ENCODE data around the gene HHLA2.
"Not testable (repeated sequence)": the region's sequence is repeated elsewhere in the genome, so short reads cannot be mapped to it uniquely, and the experiment has no call there.

The HHLA2 gene, protein sequence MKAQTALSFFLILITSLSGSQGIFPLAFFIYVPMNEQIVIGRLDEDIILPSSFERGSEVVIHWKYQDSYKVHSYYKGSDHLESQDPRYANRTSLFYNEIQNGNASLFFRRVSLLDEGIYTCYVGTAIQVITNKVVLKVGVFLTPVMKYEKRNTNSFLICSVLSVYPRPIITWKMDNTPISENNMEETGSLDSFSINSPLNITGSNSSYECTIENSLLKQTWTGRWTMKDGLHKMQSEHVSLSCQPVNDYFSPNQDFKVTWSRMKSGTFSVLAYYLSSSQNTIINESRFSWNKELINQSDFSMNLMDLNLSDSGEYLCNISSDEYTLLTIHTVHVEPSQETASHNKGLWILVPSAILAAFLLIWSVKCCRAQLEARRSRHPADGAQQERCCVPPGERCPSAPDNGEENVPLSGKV

DNA sequence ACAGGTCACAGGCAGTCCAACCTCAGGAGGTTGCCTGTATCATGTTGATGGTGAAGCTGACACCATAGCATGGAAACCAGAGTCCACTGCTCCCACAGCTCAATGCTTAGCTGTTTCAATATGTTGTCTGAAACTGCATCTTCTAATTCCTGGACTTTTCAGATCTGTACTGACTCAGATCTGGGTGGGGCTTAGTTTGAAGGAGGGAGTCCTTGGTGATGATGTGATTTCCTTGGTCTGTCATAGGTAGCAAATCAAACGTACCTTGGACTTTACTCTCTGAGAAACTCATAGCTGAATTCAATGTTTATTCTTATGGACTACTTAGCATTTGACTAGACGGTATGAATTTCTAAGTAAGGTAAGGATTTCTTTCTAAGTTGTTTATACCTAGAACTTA, at the start of gene HHLA2:
Gene HHLA2, plus strand, starts transcription at position 310 of the 400 bp plus-strand sequence. CDS start 55,266 bp downstream, outside the sequence.
- no peak for DNase-seq

DNA sequence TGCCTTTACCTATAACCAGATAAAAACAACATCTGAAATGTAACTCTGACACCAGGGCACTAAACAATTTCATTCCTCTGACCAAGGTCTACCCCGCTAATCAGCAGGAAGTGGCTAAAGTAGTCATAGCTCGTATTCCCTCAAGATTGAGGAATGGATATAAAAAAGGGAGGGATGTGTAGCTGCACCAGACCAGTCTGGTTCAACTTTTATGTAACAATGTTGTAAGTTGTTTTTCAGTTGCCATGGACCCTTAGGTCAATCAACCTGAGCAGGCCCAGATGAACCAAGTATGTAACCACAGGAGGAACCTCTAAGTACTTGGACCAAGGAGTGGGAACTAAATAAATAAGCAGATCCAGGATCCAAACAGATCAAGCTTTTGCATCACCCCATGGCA, 45.7 kb upstream of the HHLA2 start:
- DNase-seq, result no peak

- no peak for DNase-seq
Measured at GRCh38 chr3:108251265-108251664, 45.1 kb upstream of the HHLA2 start.

GRCh38 chr3:108251844-108252243, 44.5 kb upstream of the HHLA2 start:
- no peak for DNase-seq

GRCh38 chr3:108255131-108255530, 41.2 kb upstream of the HHLA2 start:
- DNase-seq, result no peak

DNA sequence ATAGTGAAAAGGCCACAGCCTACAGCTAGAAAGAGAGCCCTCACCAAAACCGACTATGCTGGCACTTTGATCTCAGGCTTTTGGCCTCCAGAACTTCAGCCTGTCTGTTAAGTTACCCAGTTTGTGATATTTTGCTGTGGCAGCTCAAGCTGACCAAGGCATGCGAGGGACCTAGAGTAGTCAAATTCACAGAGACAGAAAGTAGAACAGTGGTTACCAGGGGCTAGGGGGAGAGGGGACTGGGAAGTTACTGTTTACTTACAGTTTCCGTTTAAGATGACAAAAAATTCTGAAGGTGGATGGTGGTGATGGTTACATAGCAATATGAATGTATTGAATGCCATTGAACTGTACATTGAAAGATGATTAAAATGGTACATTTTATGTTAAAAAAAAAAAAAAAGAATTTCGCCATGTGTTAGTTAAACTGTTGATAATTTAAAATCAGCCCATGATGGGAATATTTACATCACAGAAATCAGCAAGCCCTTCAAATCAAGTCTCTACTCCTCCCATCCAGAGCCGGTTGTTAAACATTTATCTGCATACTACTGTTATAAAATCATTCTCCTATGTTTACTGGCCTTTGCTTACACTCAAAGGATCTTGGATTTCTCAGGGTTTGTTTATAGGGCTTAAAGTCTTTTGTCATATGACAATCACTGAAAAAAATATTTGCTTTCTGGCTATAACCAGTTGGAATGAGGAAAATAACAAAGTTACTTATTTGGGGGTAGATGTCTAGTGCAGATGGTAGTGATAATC, 31.6 kb upstream of the HHLA2 start:
- not testable (repeated sequence) for DNase-seq

DNA sequence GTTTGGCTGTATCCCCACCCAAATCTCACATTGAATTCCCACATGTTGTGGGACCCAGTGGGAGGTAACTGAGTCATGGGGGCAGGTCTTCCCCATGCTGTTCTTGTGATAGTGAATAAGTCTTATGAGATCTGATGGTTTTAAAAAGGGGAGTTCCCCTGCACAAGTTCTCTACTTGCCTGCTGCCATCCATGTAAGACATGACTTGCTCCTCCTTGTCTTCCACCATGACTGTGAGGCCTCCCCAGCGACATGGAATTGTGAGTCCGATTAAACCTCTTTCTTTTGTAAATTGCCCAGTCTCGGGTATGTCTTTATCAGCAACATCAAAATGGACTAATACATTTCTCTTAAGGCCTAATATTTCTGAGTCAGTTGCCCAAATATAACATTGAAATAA, 28.1 kb upstream of the HHLA2 start:
- not testable (repeated sequence) for DNase-seq

- DNase-seq, result no peak
Measured at GRCh38 chr3:108271626-108272025, 24.7 kb upstream of the HHLA2 start.

GRCh38 chr3:108279066-108279465, 17.3 kb upstream of the HHLA2 start:
- not testable (repeated sequence) for DNase-seq

- no peak for DNase-seq
Measured at GRCh38 chr3:108280476-108280875, 15.9 kb upstream of the HHLA2 start.

- DNase-seq, result no peak
Measured at GRCh38 chr3:108281670-108282069, 14.7 kb upstream of the HHLA2 start.

GRCh38 chr3:108283006-108283405, 13.3 kb upstream of the HHLA2 start:
- DNase-seq, result no peak

- no peak for DNase-seq
Measured at GRCh38 chr3:108283989-108284388, 12.4 kb upstream of the HHLA2 start.

- no peak for DNase-seq
Measured at GRCh38 chr3:108285176-108285575, 11.2 kb upstream of the HHLA2 start.

GRCh38 chr3:108287146-108287545, 9.2 kb upstream of the HHLA2 start:
- no peak for DNase-seq

DNA sequence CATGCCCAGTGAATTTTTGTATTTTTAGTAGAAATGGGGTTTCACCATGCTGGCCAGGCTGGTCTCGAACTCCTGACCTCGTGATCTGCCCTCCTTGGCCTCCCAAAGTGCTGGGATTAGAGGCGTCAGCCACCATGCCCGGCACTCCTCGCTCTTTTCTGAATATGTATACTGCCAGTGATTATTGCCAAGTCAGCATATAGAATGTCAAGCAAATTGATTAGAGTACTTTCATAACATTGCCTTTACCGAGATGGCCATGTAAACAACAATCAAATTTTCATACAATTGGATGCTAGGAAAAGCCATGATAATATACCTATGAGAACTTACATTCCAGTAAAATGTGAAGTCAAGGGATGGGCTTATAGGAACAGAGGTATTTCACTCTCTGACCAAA, 8.2 kb upstream of the HHLA2 start:
- DNase-seq, result not testable (repeated sequence)

DNA sequence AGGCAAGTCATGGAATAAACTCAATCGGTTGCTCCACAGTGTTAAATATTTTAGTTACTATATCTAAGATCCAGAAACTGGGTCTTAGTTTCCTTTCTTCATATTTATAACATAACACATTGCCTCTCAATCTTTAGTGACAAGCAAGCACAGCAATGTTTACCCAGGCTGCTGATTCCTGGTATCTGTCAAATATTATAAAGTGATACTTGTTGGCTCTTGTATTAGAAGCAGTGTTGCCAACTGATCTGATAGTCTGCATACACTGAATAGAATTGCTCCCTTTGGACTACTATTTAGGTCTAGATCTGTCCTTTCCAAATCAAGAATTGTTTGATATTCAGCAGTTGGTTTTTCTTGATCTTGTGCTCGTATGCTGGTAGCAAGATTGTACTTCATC, 7.2 kb upstream of the HHLA2 start:
- DNase-seq, result no peak

DNA sequence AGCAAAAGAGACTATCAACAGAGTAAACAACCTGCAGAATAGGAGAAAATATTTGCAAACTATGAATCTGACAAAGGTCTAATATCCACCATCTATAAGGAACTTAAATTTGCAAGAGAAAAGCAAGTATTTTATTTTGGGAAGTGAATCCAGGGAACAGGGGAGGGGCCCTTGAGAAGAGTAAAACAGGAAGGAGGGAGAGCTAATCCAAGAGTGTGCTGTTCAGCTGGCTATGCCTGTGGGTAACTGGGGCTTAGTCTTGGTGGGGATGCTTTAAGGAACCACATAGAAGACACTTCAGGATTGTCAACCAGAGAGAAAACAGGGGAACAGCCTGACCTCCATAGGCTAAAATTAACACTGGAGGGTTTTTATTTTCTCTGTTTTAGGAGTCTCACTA, 3.9 kb upstream of the HHLA2 start:
- no peak for DNase-seq

- DNase-seq, result no peak
Measured at GRCh38 chr3:108292905-108293328, 3.4 kb upstream of the HHLA2 start.

- no peak for DNase-seq
Measured at GRCh38 chr3:108293858-108294257, 2.5 kb upstream of the HHLA2 start.

- no peak for DNase-seq
Measured at GRCh38 chr3:108295421-108296175, 750 bp upstream of the HHLA2 start.

- no peak for DNase-seq
Measured at GRCh38 chr3:108297647-108298046, 1.3 kb downstream of the HHLA2 start.

DNA sequence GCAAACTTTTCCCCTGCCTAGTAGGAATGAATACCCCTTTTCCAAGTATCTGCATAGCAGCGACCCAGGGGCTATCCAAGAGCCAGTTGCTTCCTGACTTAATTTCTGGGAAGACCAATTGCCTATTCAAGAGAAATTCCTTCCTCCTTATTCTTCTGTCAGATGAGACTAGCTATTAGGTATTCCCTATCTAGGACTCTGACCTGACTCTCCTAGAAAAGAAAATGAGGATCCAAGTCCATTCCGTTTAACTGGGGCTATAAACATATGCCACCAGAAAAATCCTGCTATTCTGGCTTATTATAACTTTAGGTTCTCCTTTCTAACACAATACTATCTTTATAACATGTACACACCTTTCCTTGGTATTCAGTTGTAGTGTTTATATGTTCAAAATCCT, 1.7 kb downstream of the HHLA2 start:
- no peak for DNase-seq

Data from NCI-H2107 (cell line).